ENCODE results near the gene FARP1. TPM values are rescaled to one million over a fixed set of nuclear protein-coding genes. Genes with fewer than 3 reads are reported as not detected.

FARP1 gene
- total and polyA plus RNA-seq, 2 of the 8 experiments (the other 6 are each of a cell fraction or from before 2014, with no cell fraction given), result 24.7 to 104 TPM

GRCh38 chr13:98301721-98302120 is 158.8 kb downstream of the FARP1 start (continued):
- no peak for TF ChIP-seq USF2 (IDR thresholded peaks at IDR 0.05; ENCODE audit: low read length)
- TF ChIP-seq ASH2L (IDR thresholded peaks at IDR 0.05; ENCODE audit: low read length), result no peak
- TF ChIP-seq ATF3 (IDR thresholded peaks at IDR 0.05; ENCODE audit: insufficient read depth, low read depth, low read length), result no peak
- no peak for TF ChIP-seq JUND (IDR thresholded peaks at IDR 0.05; ENCODE audit: low read length)
- TF ChIP-seq RNF2 (IDR thresholded peaks at IDR 0.05; ENCODE audit: borderline replicate concordance, low read depth, low read length, missing control alignments, poor library complexity, severe bottlenecking), result no peak
- TF ChIP-seq EP300 (IDR thresholded peaks at IDR 0.05; ENCODE audit: borderline replicate concordance in 1 of 2, low read depth in 2 of 2, low read length in 2 of 2), result no peak
- TF ChIP-seq EGR1 (IDR thresholded peaks at IDR 0.05; ENCODE audit: borderline replicate concordance, low read depth, low read length), result no peak
- TF ChIP-seq CHD1 (IDR thresholded peaks at IDR 0.05; ENCODE audit: low read depth, low read length), result no peak
- TF ChIP-seq CREB1 (IDR thresholded peaks at IDR 0.05), result no peak

Data from H1 (cell line).